GM19025 (cell line): ENCODE results near the gene TMEM126A.

ENCODE experiments used
- ATAC-seq: cut with Tn5 transposase; IDR thresholded peaks from one replicate; pipeline ENCODE4 v1.9.1; 2021; ENCODE audit warnings: mild to moderate bottlenecking, low read depth, moderate library complexity; ENCODE audit not compliant: unreplicated experiment

TMEM126A gene

GRCh38 chr11:85694385-85694980 is 46.7 kb downstream of the TMEM126A start:
- no peak for ATAC-seq

DNA sequence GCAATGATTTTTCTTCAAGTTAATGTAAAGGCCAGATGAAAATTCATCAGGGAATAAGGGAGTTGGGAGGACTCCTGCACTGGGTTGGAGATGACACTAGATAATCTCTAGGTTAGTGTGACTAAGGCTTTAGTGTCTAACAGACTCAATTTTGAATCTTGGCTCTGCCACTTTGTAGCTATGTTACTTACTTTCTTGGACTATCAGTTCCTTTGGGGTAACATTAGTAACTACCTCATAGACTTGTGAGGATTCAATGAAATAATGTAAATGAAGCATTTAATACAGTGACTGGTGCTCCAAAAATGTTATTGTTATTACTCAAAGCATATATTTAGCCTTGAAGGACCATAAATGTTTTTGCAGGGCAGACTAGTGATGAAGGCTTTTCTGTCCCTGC is 47.8 kb downstream of the TMEM126A start:
- ATAC-seq = no peak

GRCh38 chr11:85697747-85698146 is 50.0 kb downstream of the TMEM126A start:
- ATAC-seq = no peak

- no peak for ATAC-seq
Observed at GRCh38 chr11:85698195-85698594, 50.4 kb downstream of the TMEM126A start.

- peak; percentile 87 for ATAC-seq
Observed at GRCh38 chr11:85699957-85700741, 52.4 kb downstream of the TMEM126A start.

GRCh38 chr11:85704967-85705366 is 57.2 kb downstream of the TMEM126A start:
- no peak for ATAC-seq

DNA sequence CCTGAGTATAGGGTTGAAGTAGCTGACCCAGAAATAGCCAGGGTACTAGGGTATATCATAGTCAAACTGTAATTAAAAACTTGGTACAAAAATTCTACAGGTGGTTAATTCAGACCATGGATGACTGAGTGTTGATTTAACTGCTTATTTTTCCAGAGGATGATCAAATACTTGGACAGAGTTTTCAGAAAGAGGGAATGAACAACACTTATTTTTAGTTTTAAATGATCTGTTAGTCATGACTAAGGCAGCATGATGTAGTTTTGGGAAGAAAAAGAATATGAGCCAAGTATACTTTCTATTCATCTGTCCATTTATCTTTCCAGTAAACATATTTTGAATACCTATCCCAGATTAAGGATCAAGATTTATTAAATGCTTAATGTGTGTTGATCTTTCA is 58.0 kb downstream of the TMEM126A start:
- no peak for ATAC-seq
